Measurements from ENCODE around the gene CTXND2. TPM values are rescaled to one million over a fixed set of nuclear protein-coding genes. Genes with fewer than 3 reads are reported as not detected.

Gene CTXND2
- total and polyA plus RNA-seq, 2 of the 8 experiments (the other 6 are each of a cell fraction or from before 2014, with no cell fraction given): not detected

- Histone ChIP-seq H3K27me3 (replicated peaks in 1 of 4; ENCODE audit: control insufficient read depth in 3 of 4, extremely low read depth in 1 of 4, insufficient read depth in 3 of 4, low read length in 3 of 4) (no peaks in the 10 kb centered on the region), H3K4ac (replicated peaks; ENCODE audit: insufficient read length, low read depth, low read length) (no peak overlapping the region), H3K14ac (ENCODE audit: insufficient read length) (no peak overlapping the region), H2BK15ac (ENCODE audit: low read length) (no peak overlapping the region), H2AK5ac (ENCODE audit: low read depth, low read length) (no peak overlapping the region), H4K20me1 (replicated peaks in 1 of 2; ENCODE audit: control insufficient read depth in 1 of 2, insufficient read depth in 2 of 2, low read length in 2 of 2) (no peaks in the 10 kb centered on the region), H3K79me2 (ENCODE audit: control insufficient read depth in 1 of 2, insufficient read depth in 2 of 2, low read length in 2 of 2) (no peaks in the 10 kb centered on the region), H2BK20ac (ENCODE audit: low read length) (no peak overlapping the region), H4K5ac (ENCODE audit: insufficient read length, low read depth, low read length) (no peak overlapping the region), H3K36me3 (ENCODE audit: control insufficient read depth in 2 of 4, insufficient read depth in 4 of 4, low read length in 3 of 4) (no peaks in the 10 kb centered on the region), H3K56ac (replicated peaks; ENCODE audit: insufficient read length, low read depth, low read length) (no peak overlapping the region), H3K18ac (ENCODE audit: extremely low read depth, low read length) (no peak overlapping the region), H3K23me2 (ENCODE audit: low read depth, low read length) (no peaks in the 10 kb centered on the region), H2BK5ac (ENCODE audit: low read depth, low read length) (no peak overlapping the region), H2AFZ (ENCODE audit: low read length) (no peak overlapping the region), H3K9ac (replicated peaks in 1 of 4; ENCODE audit: extremely low read depth in 1 of 4, low read depth in 3 of 4, low read length in 3 of 4) (no peak overlapping the region), H2BK12ac (ENCODE audit: low read depth, low read length) (no peak overlapping the region), H3K79me1 (ENCODE audit: low read depth, low read length) (no peaks in the 10 kb centered on the region), H3K4me3 (ENCODE audit: extremely low read depth in 1 of 4, insufficient read depth in 2 of 4, low read depth in 3 of 4, low read length in 4 of 4) (no peak overlapping the region), H3K27ac (ENCODE audit: low read depth, low read length) (no peak overlapping the region), H4K91ac (replicated peaks; ENCODE audit: insufficient read length, low read length) (no peak overlapping the region), H2BK120ac (replicated peaks; ENCODE audit: low read depth, low read length) (no peak overlapping the region), H3K23ac (ENCODE audit: insufficient read length) (no peak overlapping the region), H3K4me2 (ENCODE audit: insufficient read depth in 1 of 2, low read depth in 2 of 2, low read length in 2 of 2) (no peak overlapping the region), H3K4me1 (replicated peaks in 1 of 4; ENCODE audit: control insufficient read depth in 3 of 4, insufficient read depth in 4 of 4, low read length in 3 of 4) (no peaks in the 10 kb centered on the region), H3K9me3 (ENCODE audit: insufficient read depth in 2 of 2, low read depth in 1 of 2, low read length in 1 of 2) (peaks cover 0 to 3% of the 10 kb centered on the region in 2 experiments; a peak in 1 of 4 replicates), H4K8ac (ENCODE audit: extremely low read depth, insufficient read depth, low read length) (no peak overlapping the region)
- ChIA-PET POLR2A (ENCODE audit: partially characterized antibody) (no interaction called here), CTCF (ENCODE audit: partially characterized antibody) (no interaction called here)
- TF ChIP-seq POU5F1 (IDR thresholded peaks at IDR 0.05; ENCODE audit: low read depth, low read length) (no peak), CBX8 (IDR thresholded peaks at IDR 0.05; ENCODE audit: borderline replicate concordance, low read depth, low read length) (no peak)
- WGBS, 2 experiments (ENCODE audit: extremely low coverage in 1 of 2, insufficient coverage in 1 of 2, insufficient read length in 1 of 2, insufficient replicate concordance in 2 of 2, low coverage in 1 of 2, low lambda C conversion rate in 2 of 2, missing lambda C conversion rate in 1 of 2): 100% methylated on average over 6 of the region's 6 CpGs; no CpG with 5 or more reads in 1 of the 2 experiments
- DNase-seq (ENCODE audit: low read depth in 1 of 2, low spot score in 2 of 2) (no peak), FAIRE-seq (no peak)
These were observed 18.4 kb downstream of the CTXND2 start for GRCh38 chr1:150905301-150905700.

Data from H1 (cell line).